ENCODE results near the gene DOCK9. TPM values are rescaled to one million over a fixed set of nuclear protein-coding genes. Genes with fewer than 3 reads are reported as not detected.

Gene DOCK9
- total RNA-seq, 1 experiment from 2014 or later: 31.7 TPM

DNA sequence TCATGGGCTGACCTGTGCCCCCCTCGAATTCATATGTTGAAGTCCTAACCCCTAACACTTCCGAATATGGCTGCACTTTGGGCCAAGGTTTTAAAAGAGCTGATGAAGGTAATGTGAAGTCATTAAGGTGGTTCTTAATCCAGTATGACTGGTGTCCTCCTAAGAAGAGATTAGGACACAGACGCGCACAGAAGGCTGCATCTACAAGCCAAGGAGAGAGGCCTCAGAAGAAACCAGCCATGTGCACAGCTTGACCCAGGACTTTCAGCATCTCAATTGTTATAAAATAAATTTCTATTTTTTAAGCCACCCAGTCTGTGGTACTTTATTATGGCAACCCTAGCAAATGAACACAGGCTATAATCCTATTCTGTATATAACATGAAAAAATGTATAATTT lies 99.9 kb downstream of the DOCK9 start:
- Histone ChIP-seq H3K27ac (ENCODE audit: low read length) (no peak overlapping the region), H3K79me2 (ENCODE audit: low read length) (no peaks in the 10 kb centered on the region), H3K27me3 (ENCODE audit: low read length) (no peaks in the 10 kb centered on the region), H3K36me3 (ENCODE audit: low read depth, low read length) (peaks cover 14% of the 10 kb centered on the region; the same call in 1 of the 2 replicates), H3F3A (ENCODE audit: low read length, unreplicated experiment) (no peaks in the 10 kb centered on the region), H3K4me1 (ENCODE audit: insufficient read depth, low read length) (no peaks in the 10 kb centered on the region), H3K4me2 (ENCODE audit: low read length) (no peak overlapping the region), H2AFZ (ENCODE audit: low read length) (no peak overlapping the region), H3K9me2 (replicated peaks; ENCODE audit: low read length) (no peaks in the 10 kb centered on the region), H3K9me3 (ENCODE audit: low read length) (no peaks in the 10 kb centered on the region), H3K4me3 (ENCODE audit: low read length) (no peak overlapping the region), H4K20me1 (ENCODE audit: low read length) (no peaks in the 10 kb centered on the region), H3K9ac (ENCODE audit: low read length) (no peak overlapping the region)
- no peak for TF ChIP-seq EZH2phosphoT487 (IDR thresholded peaks at IDR 0.05; ENCODE audit: borderline replicate concordance, low read length)
- TF ChIP-seq EZH2 (IDR thresholded peaks at IDR 0.05; ENCODE audit: low read length, unreplicated experiment): no peak
- TF ChIP-seq, protein P1, sequence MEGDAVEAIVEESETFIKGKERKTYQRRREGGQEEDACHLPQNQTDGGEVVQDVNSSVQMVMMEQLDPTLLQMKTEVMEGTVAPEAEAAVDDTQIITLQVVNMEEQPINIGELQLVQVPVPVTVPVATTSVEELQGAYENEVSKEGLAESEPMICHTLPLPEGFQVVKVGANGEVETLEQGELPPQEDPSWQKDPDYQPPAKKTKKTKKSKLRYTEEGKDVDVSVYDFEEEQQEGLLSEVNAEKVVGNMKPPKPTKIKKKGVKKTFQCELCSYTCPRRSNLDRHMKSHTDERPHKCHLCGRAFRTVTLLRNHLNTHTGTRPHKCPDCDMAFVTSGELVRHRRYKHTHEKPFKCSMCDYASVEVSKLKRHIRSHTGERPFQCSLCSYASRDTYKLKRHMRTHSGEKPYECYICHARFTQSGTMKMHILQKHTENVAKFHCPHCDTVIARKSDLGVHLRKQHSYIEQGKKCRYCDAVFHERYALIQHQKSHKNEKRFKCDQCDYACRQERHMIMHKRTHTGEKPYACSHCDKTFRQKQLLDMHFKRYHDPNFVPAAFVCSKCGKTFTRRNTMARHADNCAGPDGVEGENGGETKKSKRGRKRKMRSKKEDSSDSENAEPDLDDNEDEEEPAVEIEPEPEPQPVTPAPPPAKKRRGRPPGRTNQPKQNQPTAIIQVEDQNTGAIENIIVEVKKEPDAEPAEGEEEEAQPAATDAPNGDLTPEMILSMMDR (conservative IDR thresholded peaks at IDR 0.05; ENCODE audit: low read depth, low read length): no peak
- BruUV-seq (replicated peaks): no TSS peak
- ChIA-PET CTCF (no interaction called here), POLR2A (ENCODE audit: unreplicated experiment) (no interaction called here)
- DNase-seq: no peak
- no peak for ATAC-seq
- intact Hi-C loops (cut with micrococcal nuclease): no loop called here

- BruUV-seq (replicated peaks): no TSS peak
- no peaks in the 10 kb centered on the region for H3K4me1 ChIP-seq (ENCODE audit: insufficient read depth, low read length)
- POLR2A ChIA-PET (ENCODE audit: unreplicated experiment): no interaction called here
- TF ChIP-seq EZH2 (IDR thresholded peaks at IDR 0.05; ENCODE audit: low read length, unreplicated experiment): no peak
- TF ChIP-seq, protein P1 (conservative IDR thresholded peaks at IDR 0.05; ENCODE audit: low read depth, low read length): no peak
- no peak for TF ChIP-seq EZH2phosphoT487 (IDR thresholded peaks at IDR 0.05; ENCODE audit: borderline replicate concordance, low read length)
- no peaks in the 10 kb centered on the region for H3K27me3 ChIP-seq (ENCODE audit: low read length)
- H3K9ac ChIP-seq (ENCODE audit: low read length): no peak overlapping the region
- H3K9me3 ChIP-seq (ENCODE audit: low read length): no peaks in the 10 kb centered on the region
- DNase-seq (no peak), ATAC-seq (no peak)
- H3K36me3 ChIP-seq (ENCODE audit: low read depth, low read length): peaks cover 14% of the 10 kb centered on the region; the same call in 1 of the 2 replicates
- no peaks in the 10 kb centered on the region for H3F3A ChIP-seq (ENCODE audit: low read length, unreplicated experiment)
- CTCF ChIA-PET: no interaction called here
- no peaks in the 10 kb centered on the region for H4K20me1 ChIP-seq (ENCODE audit: low read length)
- no peak overlapping the region for H3K4me2 ChIP-seq (ENCODE audit: low read length)
- intact Hi-C loops (cut with micrococcal nuclease): no loop called here
- H2AFZ ChIP-seq (ENCODE audit: low read length): no peak overlapping the region
- no peaks in the 10 kb centered on the region for H3K9me2 ChIP-seq (replicated peaks; ENCODE audit: low read length)
- no peak overlapping the region for H3K27ac ChIP-seq (ENCODE audit: low read length)
- H3K79me2 ChIP-seq (ENCODE audit: low read length): no peaks in the 10 kb centered on the region
- H3K4me3 ChIP-seq (ENCODE audit: low read length): no peak overlapping the region
Measured at GRCh38 chr13:98877466-98877865, 100.4 kb downstream of the DOCK9 start.

DNA sequence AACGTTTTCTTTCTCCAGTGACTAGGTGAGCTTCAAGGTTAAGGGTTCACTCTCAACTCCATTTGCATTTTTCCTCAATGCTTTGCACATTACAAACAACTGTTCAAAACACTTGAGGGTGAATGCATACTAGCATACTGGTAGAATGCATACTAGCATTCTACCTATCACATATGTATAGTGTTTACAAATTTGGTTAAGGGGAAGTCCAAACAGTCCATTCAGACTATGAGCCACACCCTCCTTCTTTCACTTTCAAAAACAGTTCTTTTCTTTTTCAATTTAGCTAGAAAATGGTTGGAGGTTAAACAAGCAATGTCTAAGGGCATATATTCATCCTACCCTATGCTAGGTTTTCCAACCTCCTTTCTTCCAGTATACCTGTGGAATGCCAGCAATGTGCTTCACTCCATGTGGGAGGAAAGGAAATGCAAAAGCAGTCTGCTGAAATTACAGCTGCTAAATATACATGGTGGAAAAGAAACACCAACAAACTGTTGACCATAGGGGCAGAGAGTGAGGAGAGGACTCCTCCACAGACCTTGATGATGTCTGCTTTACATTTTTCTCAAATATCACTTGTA lies 102.6 kb downstream of the DOCK9 start:
- ATAC-seq: no peak

More for the DNA sequence above, 102.6 kb downstream of the DOCK9 start:
- no peak overlapping the region for H3K9ac ChIP-seq (ENCODE audit: low read length)
- no peak for DNase-seq
- no peak overlapping the region for H2AFZ ChIP-seq (ENCODE audit: low read length)
- intact Hi-C loops (cut with micrococcal nuclease): no loop called here
- H3K27me3 ChIP-seq (ENCODE audit: low read length): no peaks in the 10 kb centered on the region
- CTCF ChIA-PET: no interaction called here
- H3K4me3 ChIP-seq (ENCODE audit: low read length): no peak overlapping the region
- no peaks in the 10 kb centered on the region for H3K79me2 ChIP-seq (ENCODE audit: low read length)
- H3K4me1 ChIP-seq (ENCODE audit: insufficient read depth, low read length): no peaks in the 10 kb centered on the region
- no peak overlapping the region for H3K27ac ChIP-seq (ENCODE audit: low read length)
- no peak for TF ChIP-seq EZH2 (IDR thresholded peaks at IDR 0.05; ENCODE audit: low read length, unreplicated experiment)
- TF ChIP-seq, protein P1 (conservative IDR thresholded peaks at IDR 0.05; ENCODE audit: low read depth, low read length): no peak
- no peak for TF ChIP-seq EZH2phosphoT487 (IDR thresholded peaks at IDR 0.05; ENCODE audit: borderline replicate concordance, low read length)
- H4K20me1 ChIP-seq (ENCODE audit: low read length): no peaks in the 10 kb centered on the region
- POLR2A ChIA-PET (ENCODE audit: unreplicated experiment): no interaction called here
- H3K9me3 ChIP-seq (ENCODE audit: low read length): no peaks in the 10 kb centered on the region
- no TSS peak for BruUV-seq (replicated peaks)
- H3K4me2 ChIP-seq (ENCODE audit: low read length): no peak overlapping the region
- H3K9me2 ChIP-seq (replicated peaks; ENCODE audit: low read length): no peaks in the 10 kb centered on the region
- peaks cover 9% of the 10 kb centered on the region; the same call in 1 of the 2 replicates for H3K36me3 ChIP-seq (ENCODE audit: low read depth, low read length)
- H3F3A ChIP-seq (ENCODE audit: low read length, unreplicated experiment): no peaks in the 10 kb centered on the region
